ENCODE measurements around the gene BANK1. TPM values are rescaled to one million over a fixed set of nuclear protein-coding genes. Genes with fewer than 3 reads are reported as not detected.
A peak's percentile ranks its signal among the peaks of the same experiment; 100 is the strongest.

The BANK1 gene
- total and polyA plus RNA-seq, 2 of the 8 experiments (the other 6 are each of a cell fraction or from before 2014, with no cell fraction given): 0.59 to 0.93 TPM

DNA sequence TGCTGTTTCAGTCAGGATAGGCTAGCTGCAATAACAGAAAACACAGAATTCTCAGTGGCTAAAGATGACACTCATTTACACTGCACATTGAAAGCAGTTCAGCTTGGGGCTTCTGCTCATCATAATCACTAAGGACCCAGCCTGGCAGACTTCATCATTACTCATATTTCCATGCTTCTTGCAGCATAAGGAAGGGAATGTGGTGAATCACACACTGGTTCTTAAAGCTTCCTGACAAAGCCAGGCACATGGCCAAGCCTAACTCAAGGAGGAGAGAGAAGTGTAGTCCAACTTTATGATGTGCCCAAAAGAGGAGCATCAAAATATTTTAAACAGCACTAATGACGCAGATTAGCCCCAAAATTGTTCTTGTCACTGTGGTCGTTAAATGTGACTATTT lies 186.5 kb downstream of the BANK1 start:
- Histone ChIP-seq H2BK5ac (ENCODE audit: low read depth, low read length) (no peak overlapping the region), H4K5ac (ENCODE audit: insufficient read length, low read depth, low read length) (no peak overlapping the region), H3K4me3 (ENCODE audit: extremely low read depth in 1 of 4, insufficient read depth in 2 of 4, low read depth in 3 of 4, low read length in 4 of 4) (no peak overlapping the region), H2BK120ac (replicated peaks; ENCODE audit: low read depth, low read length) (no peak overlapping the region), H3K4me2 (ENCODE audit: insufficient read depth in 1 of 2, low read depth in 2 of 2, low read length in 2 of 2) (no peak overlapping the region), H3K79me1 (ENCODE audit: low read depth, low read length) (no peaks in the 10 kb centered on the region), H3K18ac (ENCODE audit: extremely low read depth, low read length) (no peak overlapping the region), H4K8ac (ENCODE audit: extremely low read depth, insufficient read depth, low read length) (no peak overlapping the region), H2BK20ac (ENCODE audit: low read length) (no peak overlapping the region), H2BK15ac (ENCODE audit: low read length) (no peak overlapping the region), H2BK12ac (ENCODE audit: low read depth, low read length) (no peak overlapping the region), H3K56ac (replicated peaks; ENCODE audit: insufficient read length, low read depth, low read length) (no peak overlapping the region), H3K4me1 (replicated peaks in 1 of 4; ENCODE audit: control insufficient read depth in 3 of 4, insufficient read depth in 4 of 4, low read length in 3 of 4) (peaks cover 0 to 4% (median under 1%) of the 10 kb centered on the region in 4 experiments; a peak in 1 of 7 replicates), H3K36me3 (ENCODE audit: control insufficient read depth in 2 of 4, insufficient read depth in 4 of 4, low read length in 3 of 4) (no peaks in the 10 kb centered on the region), H4K20me1 (replicated peaks in 1 of 2; ENCODE audit: control insufficient read depth in 1 of 2, insufficient read depth in 2 of 2, low read length in 2 of 2) (no peaks in the 10 kb centered on the region), H3K27me3 (replicated peaks in 1 of 4; ENCODE audit: control insufficient read depth in 3 of 4, extremely low read depth in 1 of 4, insufficient read depth in 3 of 4, low read length in 3 of 4) (no peaks in the 10 kb centered on the region), H3K14ac (ENCODE audit: insufficient read length) (no peak overlapping the region), H3K23ac (ENCODE audit: insufficient read length) (no peak overlapping the region), H2AK5ac (ENCODE audit: low read depth, low read length) (no peak overlapping the region), H3K9ac (replicated peaks in 1 of 4; ENCODE audit: extremely low read depth in 1 of 4, low read depth in 3 of 4, low read length in 3 of 4) (no peak overlapping the region), H2AFZ (ENCODE audit: low read length) (peak overlapping the region; percentile 42; the same call in 1 of the 2 replicates), H3K9me3 (ENCODE audit: insufficient read depth in 2 of 2, low read depth in 1 of 2, low read length in 1 of 2) (no peaks in the 10 kb centered on the region), H3K27ac (ENCODE audit: low read depth, low read length) (no peak overlapping the region), H3K23me2 (ENCODE audit: low read depth, low read length) (no peaks in the 10 kb centered on the region), H3K79me2 (ENCODE audit: control insufficient read depth in 1 of 2, insufficient read depth in 2 of 2, low read length in 2 of 2) (no peaks in the 10 kb centered on the region), H4K91ac (replicated peaks; ENCODE audit: insufficient read length, low read length) (no peak overlapping the region), H3K4ac (replicated peaks; ENCODE audit: insufficient read length, low read depth, low read length) (no peak overlapping the region)
- FAIRE-seq (no peak), DNase-seq (ENCODE audit: low read depth in 1 of 2, low spot score in 2 of 2) (no peak)
- TF ChIP-seq, protein P1, sequence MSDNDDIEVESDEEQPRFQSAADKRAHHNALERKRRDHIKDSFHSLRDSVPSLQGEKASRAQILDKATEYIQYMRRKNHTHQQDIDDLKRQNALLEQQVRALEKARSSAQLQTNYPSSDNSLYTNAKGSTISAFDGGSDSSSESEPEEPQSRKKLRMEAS (IDR thresholded peaks at IDR 0.05): no peak
- TF ChIP-seq SIN3A (conservative IDR thresholded peaks at IDR 0.05 in 1 of 2, IDR thresholded peaks at IDR 0.05 in 1 of 2; ENCODE audit: low read depth in 1 of 2, low read length in 2 of 2) (no peak), YY1 (IDR thresholded peaks at IDR 0.05; ENCODE audit: low read depth, low read length) (no peak), MAFK (IDR thresholded peaks at IDR 0.05; ENCODE audit: low read depth, low read length) (no peak), CEBPB (IDR thresholded peaks at IDR 0.05; ENCODE audit: low read depth, low read length) (no peak), ZNF274 (IDR thresholded peaks at IDR 0.05; ENCODE audit: borderline replicate concordance, extremely low read depth, low read length) (no peak), EZH2 (IDR thresholded peaks at IDR 0.05; ENCODE audit: low read depth, low read length, severe bottlenecking) (no peak), CBX8 (IDR thresholded peaks at IDR 0.05; ENCODE audit: borderline replicate concordance, low read depth, low read length) (no peak), SP1 (IDR thresholded peaks at IDR 0.05; ENCODE audit: low read depth, low read length) (no peak), GTF2F1 (IDR thresholded peaks at IDR 0.05; ENCODE audit: borderline replicate concordance, low read depth, low read length) (no peak), RFX5 (IDR thresholded peaks at IDR 0.05; ENCODE audit: borderline replicate concordance, low read depth, low read length) (no peak), TAF1 (IDR thresholded peaks at IDR 0.05; ENCODE audit: low read depth, low read length) (no peak), NRF1 (IDR thresholded peaks at IDR 0.05; ENCODE audit: low read depth, low read length) (no peak)
- ChIA-PET CTCF (ENCODE audit: partially characterized antibody) (interaction anchor here (0.6 kb wide), 1 partner anchor 520 kb away, joined by 4 read pairs; no protein-coding TSS in a partner anchor), POLR2A (ENCODE audit: partially characterized antibody) (no interaction called here)
- WGBS, 2 experiments (ENCODE audit: extremely low coverage in 1 of 2, insufficient coverage in 1 of 2, insufficient read length in 1 of 2, insufficient replicate concordance in 2 of 2, low coverage in 1 of 2, low lambda C conversion rate in 2 of 2, missing lambda C conversion rate in 1 of 2): 47% methylated on average over 2 of the region's 2 CpGs; no CpG with 5 or more reads in 1 of the 2 experiments
